CD8-positive, alpha-beta memory T cell (primary cell): Measurements from ENCODE around the gene PRSS53. TPM values are rescaled to one million over a fixed set of nuclear protein-coding genes. Genes with fewer than 3 reads are reported as not detected.

Experiments used
- CTCF ChIA-PET: fragments of 350-600 bp; sonication (Branson Sonifier 250); formaldehyde crosslinking; loops from one replicate; lab custom pipeline; 2021; ENCODE audit warnings: antibody characterized with exemption; lab: Charles Lee
- POLR2A ChIA-PET: fragments of 350-600 bp; sonication (Branson Sonifier 250); formaldehyde crosslinking; loops from one replicate; lab custom pipeline; 2021; ENCODE audit warnings: antibody characterized with exemption; lab: Charles Lee
- DNase-seq, 5 donors: peaks; one replicate each; pipeline versions ENCODE4 v3.0.0 to v3.0.0-alpha.2; 2020 to 2022; ENCODE audit warnings: mixed read lengths in 1 of 5
- H3K27ac ChIP-seq: one replicate; pipeline ENCODE4 v1.7.0; 2013; ENCODE audit warnings: low read depth, mild to moderate bottlenecking, low read length, moderate library complexity
- H3K27me3 ChIP-seq: 2 replicates; pipeline ENCODE4 v1.7.0; 2013; ENCODE audit warnings: low read length, mild to moderate bottlenecking; ENCODE audit not compliant: insufficient read depth, poor library complexity, severe bottlenecking
- H3K36me3 ChIP-seq: 2 replicates; pipeline ENCODE4 v1.7.0; 2013; ENCODE audit warnings: mild to moderate bottlenecking, low read length, moderate library complexity; ENCODE audit not compliant: insufficient read depth
- H3K4me1 ChIP-seq: 2 replicates; pipeline ENCODE4 v1.7.0; 2013; ENCODE audit warnings: mild to moderate bottlenecking, low read length, moderate library complexity; ENCODE audit not compliant: insufficient read depth
- H3K4me3 ChIP-seq: 2 replicates; pipeline ENCODE4 v1.7.0; 2013; ENCODE audit warnings: mild to moderate bottlenecking, low read length
- H3K9me3 ChIP-seq: 2 replicates; pipeline ENCODE4 v1.7.0; 2013; ENCODE audit warnings: mild to moderate bottlenecking, low read length
- H3K27ac Mint-ChIP-seq, 8 donors: one replicate each; pipeline ENCODE4 v1.8.0; 2020 to 2021; ENCODE audit warnings: mixed read lengths in 8 of 8, mild to moderate bottlenecking in 6 of 8, inconsistent platforms in 3 of 8, moderate library complexity in 3 of 8
- H3K27me3 Mint-ChIP-seq, 2 donors: one replicate each; pipeline ENCODE4 v1.8.0; 2020 to 2021; ENCODE audit warnings: mixed read lengths in 2 of 2, mild to moderate bottlenecking in 1 of 2, moderate library complexity in 1 of 2
- H3K36me3 Mint-ChIP-seq, 3 donors: one replicate each; pipeline ENCODE4 v1.8.0; 2020 to 2021; ENCODE audit warnings: mixed read lengths in 3 of 3, inconsistent platforms in 1 of 3, mild to moderate bottlenecking in 1 of 3
- H3K4me1 Mint-ChIP-seq, 3 donors: one replicate each; pipeline ENCODE4 v1.8.0; 2020 to 2021; ENCODE audit warnings: mixed read lengths in 3 of 3, inconsistent platforms in 1 of 3, mild to moderate bottlenecking in 1 of 3
- H3K4me3 Mint-ChIP-seq, 7 donors: one replicate each; pipeline ENCODE4 v1.8.0; 2020 to 2021; ENCODE audit warnings: mixed read lengths in 7 of 7, mild to moderate bottlenecking in 6 of 7, moderate library complexity in 4 of 7, inconsistent platforms in 2 of 7
- H3K9me3 Mint-ChIP-seq, 5 donors: one replicate each; pipeline ENCODE4 v1.8.0; 2020 to 2022; ENCODE audit warnings: mixed read lengths in 5 of 5, mild to moderate bottlenecking in 3 of 5, moderate library complexity in 2 of 5, inconsistent platforms in 1 of 5
- polyA plus RNA-seq: library from polyadenylated mRNA; unstranded; fragments of 300-500 nt; fragmentation: Illumina TruSeq; gene quantifications from one replicate; pipeline ENCODE4 v1.2.3, GENCODE V29; 2021
- total RNA-seq, 2 experiments: library from RNA; stranded (reverse); gene quantifications; one replicate each; pipeline ENCODE4 v1.2.3, GENCODE V29; 2021

The PRSS53 gene
- total and polyA plus RNA-seq, 3 experiments from 2014 or later, result 0.59 to 4.6 (median 3.3) TPM

GRCh38 chr16:31132303-31132979, 43.7 kb upstream of the PRSS53 start:
- DNase-seq, result no peak
- ChIA-PET CTCF (interaction anchor here (1.0 to 2.0 kb wide), 2 partner anchors 10 kb away, joined by 9 read pairs; no protein-coding TSS in a partner anchor), POLR2A (interaction anchor here (0.5 kb wide), 1 partner anchor 85 kb away, joined by 3 read pairs; no protein-coding TSS in a partner anchor)
- Mint-ChIP-seq H3K4me1 (peaks cover 0 to 2% (median 0%) of the 10 kb centered on the region in 3 donors), H3K9me3 (no peaks in the 10 kb centered on the region), H3K36me3 (peaks cover 0 to 58% (median 11%) of the 10 kb centered on the region in 3 donors), H3K27ac (no peak overlapping the region), H3K4me3 (no peak overlapping the region), H3K27me3 (peaks cover 0 to 2% of the 10 kb centered on the region in 2 donors)
- Histone ChIP-seq H3K27ac (no peak overlapping the region), H3K4me1 (no peaks in the 10 kb centered on the region), H3K27me3 (no peaks in the 10 kb centered on the region), H3K9me3 (no peaks in the 10 kb centered on the region), H3K4me3 (no peak overlapping the region), H3K36me3 (peaks cover 5% of the 10 kb centered on the region)

GRCh38 chr16:31131841-31132271, 43.1 kb upstream of the PRSS53 start:
- Histone ChIP-seq H3K27ac (no peak overlapping the region), H3K4me1 (no peaks in the 10 kb centered on the region), H3K4me3 (no peak overlapping the region), H3K9me3 (no peaks in the 10 kb centered on the region), H3K36me3 (peaks cover 5% of the 10 kb centered on the region), H3K27me3 (no peaks in the 10 kb centered on the region)
- peaks cover 0 to 63% (median 11%) of the 10 kb centered on the region in 3 donors for H3K36me3 Mint-ChIP-seq
- H3K9me3 Mint-ChIP-seq, result no peaks in the 10 kb centered on the region
- no peak overlapping the region for H3K27ac Mint-ChIP-seq
- peaks cover 0 to 2% (median 0%) of the 10 kb centered on the region in 3 donors for H3K4me1 Mint-ChIP-seq
- DNase-seq, result no peak
- H3K27me3 Mint-ChIP-seq, result peaks cover 0 to 2% of the 10 kb centered on the region in 2 donors
- ChIA-PET POLR2A (interaction anchor here (0.5 kb wide), 1 partner anchor 85 kb away, joined by 3 read pairs; no protein-coding TSS in a partner anchor), CTCF (interaction anchor here (2.0 kb wide), 1 partner anchor 10 kb away, joined by 9 read pairs; no protein-coding TSS in a partner anchor)
- H3K4me3 Mint-ChIP-seq, result no peak overlapping the region

GRCh38 chr16:31131416-31131815, 42.7 kb upstream of the PRSS53 start:
- no peak overlapping the region for H3K4me3 Mint-ChIP-seq
- H3K4me1 Mint-ChIP-seq, result peaks cover 0 to 2% (median 0%) of the 10 kb centered on the region in 3 donors
- DNase-seq, result no peak
- Histone ChIP-seq H3K4me3 (no peak overlapping the region), H3K4me1 (no peaks in the 10 kb centered on the region), H3K27me3 (no peaks in the 10 kb centered on the region), H3K9me3 (no peaks in the 10 kb centered on the region), H3K36me3 (peaks cover 5% of the 10 kb centered on the region), H3K27ac (no peak overlapping the region)
- ChIA-PET CTCF (interaction anchor here (2.0 kb wide), 1 partner anchor 11 kb away, joined by 9 read pairs; no protein-coding TSS in a partner anchor), POLR2A (interaction anchor here (1.1 kb wide), 1 partner anchor 14 kb away, joined by 3 read pairs; the partner anchor contains the start of gene KAT8)
- H3K36me3 Mint-ChIP-seq, result peaks cover 0 to 65% (median 11%) of the 10 kb centered on the region in 3 donors
- no peak overlapping the region for H3K27ac Mint-ChIP-seq
- no peaks in the 10 kb centered on the region for H3K9me3 Mint-ChIP-seq
- H3K27me3 Mint-ChIP-seq, result peaks cover 0 to 2% of the 10 kb centered on the region in 2 donors

- peak overlapping the region in 1 of 8 donors; percentile 36 for H3K27ac Mint-ChIP-seq
- H3K9me3 ChIP-seq, result no peaks in the 10 kb centered on the region
These were observed 42.2 kb upstream of the PRSS53 start for GRCh38 chr16:31130899-31131298.

GRCh38 chr16:31130336-31130891, 41.7 kb upstream of the PRSS53 start:
- H3K4me3 ChIP-seq, result no peak overlapping the region
- Mint-ChIP-seq H3K36me3 (peaks cover 0 to 74% (median 15%) of the 10 kb centered on the region in 3 donors), H3K27me3 (peaks cover 0 to 2% of the 10 kb centered on the region in 2 donors), H3K27ac (no peak overlapping the region), H3K4me1 (peaks cover 0 to 2% (median 0%) of the 10 kb centered on the region in 3 donors), H3K9me3 (no peaks in the 10 kb centered on the region), H3K4me3 (no peak overlapping the region)
- no peaks in the 10 kb centered on the region for H3K4me1 ChIP-seq
- no peak overlapping the region for H3K27ac ChIP-seq
- H3K9me3 ChIP-seq, result no peaks in the 10 kb centered on the region
- H3K36me3 ChIP-seq, result peaks cover 5% of the 10 kb centered on the region
- H3K27me3 ChIP-seq, result no peaks in the 10 kb centered on the region
- no peak for DNase-seq
- POLR2A ChIA-PET, result interaction anchor here (1.1 kb wide), 1 partner anchor 13 kb away, joined by 3 read pairs; the partner anchor contains the start of gene KAT8
- CTCF ChIA-PET, result interaction anchor here (0.8 to 3.8 kb wide), 4 partner anchors 9 to 16 kb away, joined by 3 to 21 read pairs (median 6); no protein-coding TSS in a partner anchor

More at GRCh38 chr16:31130899-31131298, 42.2 kb upstream of the PRSS53 start:
- peaks cover 0 to 2% (median 0%) of the 10 kb centered on the region in 3 donors for H3K4me1 Mint-ChIP-seq
- H3K36me3 Mint-ChIP-seq, result peaks cover 0 to 71% (median 13%) of the 10 kb centered on the region in 3 donors
- H3K4me3 Mint-ChIP-seq, result no peak overlapping the region
- H3K27me3 Mint-ChIP-seq, result peaks cover 0 to 2% of the 10 kb centered on the region in 2 donors
- H3K9me3 Mint-ChIP-seq, result no peaks in the 10 kb centered on the region
- no peaks in the 10 kb centered on the region for H3K4me1 ChIP-seq
- H3K4me3 ChIP-seq, result no peak overlapping the region
- peaks cover 5% of the 10 kb centered on the region for H3K36me3 ChIP-seq
- CTCF ChIA-PET, result interaction anchor here (1.0 to 2.0 kb wide), 2 partner anchors 11 to 15 kb away, joined by 3 to 9 read pairs; no protein-coding TSS in a partner anchor
- POLR2A ChIA-PET, result interaction anchor here (1.1 kb wide), 1 partner anchor 14 kb away, joined by 3 read pairs; the partner anchor contains the start of gene KAT8
- DNase-seq, result no peak
- no peaks in the 10 kb centered on the region for H3K27me3 ChIP-seq
- no peak overlapping the region for H3K27ac ChIP-seq

DNA sequence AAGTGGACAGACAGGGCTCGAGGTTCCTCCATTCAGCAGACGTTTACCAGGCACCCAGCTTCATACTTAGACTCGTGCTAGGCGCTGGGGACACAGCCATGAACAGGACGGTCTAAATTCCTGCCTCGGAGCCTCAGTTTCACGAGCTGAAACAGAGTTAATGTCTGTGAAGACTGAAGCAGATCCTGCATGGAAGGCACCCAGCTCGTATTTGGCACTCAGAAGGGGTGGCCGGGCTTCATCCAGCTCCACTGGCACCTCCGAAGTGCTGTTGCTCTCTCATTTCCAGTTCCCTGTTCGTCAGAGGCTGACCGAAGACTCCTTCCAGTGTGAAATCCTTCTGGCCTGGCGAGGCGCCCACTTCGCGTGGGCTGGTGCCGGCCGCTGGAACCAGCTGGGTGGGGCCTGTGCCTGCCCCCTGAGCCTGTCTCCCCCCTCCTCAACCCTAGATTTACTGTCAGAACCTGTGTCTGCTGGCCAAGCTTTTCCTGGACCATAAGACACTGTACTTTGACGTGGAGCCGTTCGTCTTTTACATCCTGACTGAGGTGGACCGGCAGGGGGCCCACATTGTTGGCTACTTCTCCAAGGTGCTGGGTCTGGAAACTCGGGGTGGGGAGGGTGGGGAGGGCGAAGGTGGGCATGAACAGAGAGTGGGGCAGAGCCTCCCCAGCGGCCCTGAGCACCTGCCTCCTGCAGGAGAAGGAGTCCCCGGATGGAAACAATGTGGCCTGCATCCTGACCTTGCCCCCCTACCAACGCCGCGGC, 41.0 kb upstream of the PRSS53 start:
- Histone ChIP-seq H3K4me1 (no peaks in the 10 kb centered on the region), H3K36me3 (peaks cover 5% of the 10 kb centered on the region), H3K9me3 (no peaks in the 10 kb centered on the region), H3K4me3 (no peak overlapping the region), H3K27ac (peak overlapping the region; percentile 47), H3K27me3 (no peaks in the 10 kb centered on the region)
- ChIA-PET CTCF (interaction anchor here (0.8 to 3.8 kb wide), 2 partner anchors 10 to 13 kb away, joined by 3 to 21 read pairs; no protein-coding TSS in a partner anchor), POLR2A (interaction anchor here (0.6 to 1.3 kb wide), 2 partner anchors 12 to 229 kb away, joined by 3 to 6 read pairs; partner anchors contain the start of gene KAT8)
- Mint-ChIP-seq H3K36me3 (peaks cover 0 to 80% (median 15%) of the 10 kb centered on the region in 3 donors), H3K9me3 (no peaks in the 10 kb centered on the region), H3K27ac (no peak overlapping the region), H3K4me1 (peaks cover 0 to 2% (median 0%) of the 10 kb centered on the region in 3 donors), H3K27me3 (peaks cover 0 to 2% of the 10 kb centered on the region in 2 donors), H3K4me3 (no peak overlapping the region)
- no peak for DNase-seq
